Measurements from ENCODE around the gene YIPF1.

YIPF1 gene

DNA sequence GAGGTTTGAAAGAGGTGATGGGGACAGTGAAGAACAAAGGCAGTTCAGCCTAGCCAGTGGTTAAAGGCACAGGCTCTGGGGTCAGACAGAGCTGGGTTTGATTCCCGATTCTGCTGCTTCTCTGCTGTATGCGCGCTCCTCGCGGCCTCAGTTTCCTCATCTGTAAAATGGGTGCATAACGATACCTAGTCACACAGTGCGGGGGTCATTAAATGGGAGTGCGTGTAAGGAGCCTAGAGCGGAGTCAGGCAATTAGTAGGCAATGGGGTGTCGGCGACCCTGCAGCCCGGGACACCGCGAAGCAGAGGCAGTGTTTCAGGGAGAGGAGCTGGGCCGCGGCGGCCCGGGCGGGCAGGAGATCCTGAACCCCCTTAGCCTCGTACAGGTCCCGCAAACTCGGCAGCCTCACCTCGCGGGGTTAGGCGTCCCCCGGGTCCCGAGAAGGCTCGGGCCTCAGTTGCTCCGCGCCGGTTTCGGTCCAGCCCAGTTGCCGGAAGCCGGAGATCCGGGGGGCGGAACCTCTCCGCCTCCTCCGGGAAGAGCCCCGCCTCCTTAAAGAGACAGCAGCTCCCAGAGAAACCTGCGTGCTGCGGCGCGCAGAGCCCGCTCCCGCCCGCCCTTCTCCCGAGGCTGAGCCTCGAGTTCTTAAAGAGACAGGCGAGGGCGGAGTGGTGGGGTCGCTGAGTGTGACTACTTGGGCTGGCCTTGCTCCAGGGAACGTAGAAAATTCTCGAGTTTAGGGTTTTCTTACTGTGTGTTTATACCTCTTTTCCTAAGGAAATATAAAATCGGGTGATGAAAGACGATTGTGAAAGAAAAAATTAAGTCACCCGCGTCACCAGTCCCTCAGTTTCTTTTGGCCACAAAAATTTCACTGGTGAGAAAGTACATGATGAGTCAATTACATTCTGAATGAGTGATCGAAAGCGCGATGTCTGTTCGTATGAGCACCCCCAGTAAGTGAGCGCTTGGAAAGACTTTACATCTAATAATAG is at the start of gene YIPF1:
YIPF1 (minus strand) TSS at position 494 of the 995 bp plus-strand sequence. CDS start 860 bp downstream, outside the sequence.
- peak; percentile 68 to 80 for DNase-seq

DNA sequence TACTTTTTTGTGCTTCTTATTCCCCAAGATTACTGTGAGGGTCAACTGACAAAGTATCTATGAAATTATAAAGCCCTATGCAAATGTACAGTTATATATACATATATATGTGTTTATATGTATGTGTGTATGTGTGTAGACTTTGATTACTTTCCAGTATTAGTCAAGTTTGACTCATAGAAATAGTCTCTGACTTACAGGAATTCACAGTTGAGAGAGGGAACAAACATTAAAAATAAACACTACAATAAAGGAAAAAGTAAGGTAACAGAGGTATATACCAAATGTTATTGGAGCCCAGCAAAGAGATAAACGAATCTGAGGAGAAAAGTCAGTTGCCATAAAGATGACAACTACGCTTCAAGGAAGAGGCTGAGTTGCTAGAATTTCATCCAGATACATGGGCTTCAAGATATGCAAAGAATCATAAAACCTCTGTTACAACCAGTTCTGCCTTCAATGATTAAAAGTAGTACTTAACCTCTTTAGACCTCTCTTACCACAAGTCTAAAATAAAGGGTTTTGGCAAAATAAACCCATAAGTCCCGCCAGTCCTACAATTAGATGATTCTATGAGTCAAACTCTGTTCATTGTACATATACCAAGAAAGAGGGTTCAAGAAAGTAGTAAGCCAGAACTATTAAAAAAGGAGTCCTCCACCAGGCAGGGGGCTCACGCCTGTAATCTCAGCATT is 48.7 kb upstream of the YIPF1 start:
- no peak for DNase-seq

- DNase-seq: no peak
Observed at GRCh38 chr1:53936430-53936829, 46.8 kb upstream of the YIPF1 start.

GRCh38 chr1:53934170-53934765 is 44.7 kb upstream of the YIPF1 start:
- DNase-seq: no peak

GRCh38 chr1:53931523-53931922 is 41.9 kb upstream of the YIPF1 start:
- DNase-seq: no peak

DNA sequence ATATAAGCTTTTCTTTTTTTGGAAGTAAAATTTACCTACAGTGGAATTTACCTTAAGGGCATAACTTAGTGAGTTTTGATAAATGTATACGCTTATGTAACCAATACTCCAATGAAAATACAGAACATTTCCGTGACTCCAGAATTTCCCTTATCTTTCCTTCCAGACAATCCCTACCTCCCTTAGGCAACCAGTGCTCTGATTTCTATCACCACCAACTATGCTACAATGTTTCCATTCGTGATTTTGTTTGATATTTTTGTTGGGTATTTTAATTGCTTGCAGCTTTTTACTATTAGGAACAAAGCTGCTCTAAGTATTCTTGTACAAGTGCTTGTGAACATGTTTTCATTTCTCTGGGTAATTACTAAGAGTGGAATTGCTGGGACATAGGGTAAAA is 41.3 kb upstream of the YIPF1 start:
- no peak for DNase-seq

- DNase-seq: no peak
Observed at GRCh38 chr1:53929246-53929960, 39.8 kb upstream of the YIPF1 start.

- no peak for DNase-seq
Observed at GRCh38 chr1:53927376-53927881, 37.8 kb upstream of the YIPF1 start.

- DNase-seq: no peak
Observed at GRCh38 chr1:53919675-53920066, 30.1 kb upstream of the YIPF1 start.

- no peak for DNase-seq
Observed at GRCh38 chr1:53918343-53918742, 28.7 kb upstream of the YIPF1 start.

- no peak for DNase-seq
Observed at GRCh38 chr1:53913352-53914033, 23.9 kb upstream of the YIPF1 start.

DNA sequence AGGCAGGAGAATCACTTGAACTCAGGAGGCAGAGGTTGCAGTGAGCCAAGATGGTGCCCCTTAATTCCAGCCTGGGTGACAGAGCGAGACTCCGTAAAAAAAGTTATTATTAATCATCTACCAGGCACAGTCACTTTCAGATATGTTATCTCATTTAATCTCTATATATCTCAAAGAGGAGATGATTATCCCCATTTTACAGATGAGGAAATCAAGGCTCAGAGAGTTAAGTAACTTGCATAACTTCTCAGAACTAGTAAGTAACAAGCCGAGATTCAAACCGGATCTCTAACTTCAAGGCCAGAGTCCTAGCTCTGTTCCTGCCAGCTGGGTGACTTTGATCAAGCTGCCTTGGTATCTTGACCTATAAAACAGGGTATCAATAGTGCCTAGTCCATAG is 21.8 kb upstream of the YIPF1 start:
- no peak for DNase-seq

GRCh38 chr1:53909946-53910345 is 20.3 kb upstream of the YIPF1 start:
- DNase-seq: no peak

GRCh38 chr1:53906121-53906520 is 16.5 kb upstream of the YIPF1 start:
- no peak for DNase-seq

GRCh38 chr1:53905509-53905908 is 15.9 kb upstream of the YIPF1 start:
- no peak for DNase-seq

- DNase-seq: no peak
Observed at GRCh38 chr1:53902235-53903138, 12.9 kb upstream of the YIPF1 start.

- DNase-seq: no peak
Observed at GRCh38 chr1:53899708-53900107, 10.1 kb upstream of the YIPF1 start.

- DNase-seq: no peak
Observed at GRCh38 chr1:53899206-53899628, 9.6 kb upstream of the YIPF1 start.

DNA sequence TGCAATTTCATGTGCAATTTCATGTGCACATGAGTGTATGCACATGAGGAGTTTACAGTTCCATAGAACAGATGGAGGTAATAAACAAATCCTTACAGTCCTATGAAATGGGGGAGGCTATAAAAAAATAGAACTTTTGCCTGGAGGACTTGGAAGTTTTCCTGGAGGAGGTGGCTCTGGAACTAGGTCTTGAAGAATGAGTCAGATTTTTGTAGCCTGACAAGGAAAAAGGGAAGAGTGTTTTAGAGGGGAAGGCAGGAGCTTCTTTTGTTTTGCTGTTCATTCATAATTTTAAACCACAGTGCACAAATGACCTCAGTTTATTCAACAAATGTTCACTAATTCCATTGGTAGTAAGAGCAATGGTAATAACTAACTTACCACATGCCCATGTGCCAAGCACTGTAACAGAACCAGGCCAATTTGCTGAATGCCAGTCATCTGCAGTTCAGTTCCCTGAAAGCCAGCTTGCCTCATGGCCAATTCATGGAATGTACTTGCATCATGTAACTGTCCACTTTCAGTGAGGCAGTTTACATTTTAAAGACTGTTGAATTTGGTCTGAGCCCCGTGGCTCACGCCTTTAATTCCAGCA is 7.1 kb upstream of the YIPF1 start:
- no peak for DNase-seq

DNA sequence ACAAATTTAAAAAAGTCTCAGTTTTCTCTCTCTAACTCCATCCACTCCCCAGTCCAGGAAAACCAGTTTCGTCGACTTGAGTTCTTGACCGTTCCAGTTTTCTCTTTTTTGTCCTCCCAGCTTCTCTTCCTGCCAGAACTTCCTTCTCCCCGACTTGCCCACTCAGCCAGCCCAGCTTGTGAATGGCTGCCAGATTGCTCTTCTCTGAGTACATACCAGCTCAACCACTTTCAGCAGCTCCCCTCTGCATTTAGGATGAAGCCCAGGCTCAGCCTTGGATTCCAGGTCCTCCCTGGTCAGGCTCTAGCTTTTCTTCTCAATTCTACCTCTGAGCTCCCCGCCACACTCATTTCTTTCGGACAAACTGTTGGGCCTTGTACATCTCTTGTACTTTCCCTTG is 5.8 kb upstream of the YIPF1 start:
- no peak for DNase-seq

DNA sequence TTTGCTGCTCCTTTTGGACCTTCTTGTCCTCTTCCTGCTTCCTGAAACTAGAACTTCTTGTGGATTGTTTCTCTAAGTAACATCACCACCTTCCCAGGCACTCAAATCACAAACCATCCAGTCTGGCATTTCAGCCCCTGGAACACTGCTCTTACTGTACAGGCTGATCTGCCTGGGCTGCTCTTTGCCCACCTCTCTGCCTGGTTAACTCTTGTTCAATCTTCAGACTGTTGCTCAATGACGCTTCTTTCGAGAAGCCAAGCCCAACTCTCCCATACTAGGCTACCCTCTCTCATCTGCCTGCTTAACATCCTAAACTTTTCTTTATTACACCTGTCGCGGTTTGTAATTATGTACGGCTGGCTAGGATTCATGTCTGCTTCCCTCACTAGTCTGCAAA is 5.0 kb upstream of the YIPF1 start:
- DNase-seq: no peak

Data from NCI-H187 (cell line).